HG03575 (cell line): ENCODE measurements around the gene MUC20.
"Not testable (repeated sequence)": the region's sequence is repeated elsewhere in the genome, so short reads cannot be mapped to it uniquely, and the experiment has no call there.

Experiments used
- ATAC-seq: cut with Tn5 transposase; IDR thresholded peaks from one replicate; pipeline ENCODE4 v1.9.1; 2021; ENCODE audit not compliant: unreplicated experiment, insufficient number of reproducible peaks, low FRiP score; ENCODE audit errors: extremely low read depth

MUC20 gene

GRCh38 chr3:195705081-195705991 lies 15.4 kb upstream of the MUC20 start:
- ATAC-seq = no peak

GRCh38 chr3:195708061-195708460 lies 12.7 kb upstream of the MUC20 start:
- ATAC-seq = no peak

GRCh38 chr3:195708626-195709481 lies 11.9 kb upstream of the MUC20 start:
- ATAC-seq = no peak

- no peak for ATAC-seq
Measured at GRCh38 chr3:195709676-195710085, 11.1 kb upstream of the MUC20 start.

- not testable (repeated sequence) for ATAC-seq
Measured at GRCh38 chr3:195710126-195710905, 10.5 kb upstream of the MUC20 start.

GRCh38 chr3:195711091-195711812 lies 9.5 kb upstream of the MUC20 start:
- ATAC-seq = not testable (repeated sequence)

- ATAC-seq = no peak
Measured at GRCh38 chr3:195711813-195712534, 8.8 kb upstream of the MUC20 start.

- ATAC-seq = not testable (repeated sequence)
Measured at GRCh38 chr3:195712535-195712910, 8.3 kb upstream of the MUC20 start.

GRCh38 chr3:195713150-195713549 lies 7.6 kb upstream of the MUC20 start:
- not testable (repeated sequence) for ATAC-seq

- ATAC-seq = no peak
Measured at GRCh38 chr3:195714380-195715011, 6.3 kb upstream of the MUC20 start.

GRCh38 chr3:195715134-195715533 lies 5.6 kb upstream of the MUC20 start:
- no peak for ATAC-seq

GRCh38 chr3:195715583-195716266 lies 5.1 kb upstream of the MUC20 start:
- no peak for ATAC-seq

GRCh38 chr3:195717416-195717815 lies 3.4 kb upstream of the MUC20 start:
- no peak for ATAC-seq

GRCh38 chr3:195717852-195718476 lies 2.8 kb upstream of the MUC20 start:
- ATAC-seq = no peak

- ATAC-seq = no peak
Measured at GRCh38 chr3:195718477-195718984, 2.2 kb upstream of the MUC20 start.

GRCh38 chr3:195719514-195720254 lies 1.1 kb upstream of the MUC20 start:
- ATAC-seq = not testable (repeated sequence)
